ENCODE measurements around the gene TMA16.
A peak's percentile ranks its signal among the peaks of the same experiment; 100 is the strongest.

The TMA16 gene

DNA sequence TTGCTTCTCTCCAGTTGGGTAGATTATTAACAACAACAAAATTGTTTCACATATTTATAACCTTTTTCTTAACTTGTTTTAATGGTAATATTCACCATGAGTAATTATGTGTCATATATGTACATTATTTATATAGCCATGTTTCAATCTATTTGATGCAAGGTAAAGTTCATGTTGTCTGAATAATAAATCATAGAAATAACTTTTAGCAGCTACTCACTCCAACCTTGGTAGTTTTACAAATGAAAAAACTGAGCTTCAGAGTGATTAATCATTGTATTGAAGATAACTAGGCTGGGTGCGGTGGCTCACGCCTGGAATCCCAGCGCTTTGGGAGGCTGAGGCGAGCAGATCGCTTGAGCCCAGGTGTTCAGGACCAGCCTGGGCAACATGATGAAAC lies 46.0 kb downstream of the TMA16 start:
- Mint-ChIP-seq H3K27me3 (no peaks in the 10 kb centered on the region), H3K27ac (no peak overlapping the region), H3K36me3 (no peaks in the 10 kb centered on the region), H3K4me3 (no peak overlapping the region), H3K4me1 (no peaks in the 10 kb centered on the region), H3K9me3 (no peaks in the 10 kb centered on the region)

DNA sequence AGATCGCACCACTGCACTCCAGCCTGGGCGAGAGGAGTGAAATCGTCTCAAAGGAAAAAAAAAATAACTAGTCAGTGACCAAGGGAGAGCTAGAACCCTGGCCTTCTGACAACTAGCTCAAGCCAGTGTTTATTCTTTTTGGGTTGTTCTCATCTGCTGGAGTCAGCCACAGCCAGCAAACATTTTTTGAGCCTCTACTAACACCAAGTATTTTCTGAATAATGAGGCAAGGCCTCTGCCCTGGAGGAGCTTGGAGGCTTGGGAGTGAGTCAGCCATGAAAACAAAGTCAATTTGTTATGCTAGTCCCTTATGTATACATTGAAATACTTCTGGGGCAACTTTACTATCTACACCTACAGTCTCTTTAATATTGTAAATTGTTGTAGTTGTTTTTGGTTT lies 46.5 kb downstream of the TMA16 start:
- Mint-ChIP-seq H3K4me3 (no peak overlapping the region), H3K27ac (no peak overlapping the region), H3K4me1 (no peaks in the 10 kb centered on the region), H3K27me3 (no peaks in the 10 kb centered on the region), H3K36me3 (no peaks in the 10 kb centered on the region), H3K9me3 (no peaks in the 10 kb centered on the region)

DNA sequence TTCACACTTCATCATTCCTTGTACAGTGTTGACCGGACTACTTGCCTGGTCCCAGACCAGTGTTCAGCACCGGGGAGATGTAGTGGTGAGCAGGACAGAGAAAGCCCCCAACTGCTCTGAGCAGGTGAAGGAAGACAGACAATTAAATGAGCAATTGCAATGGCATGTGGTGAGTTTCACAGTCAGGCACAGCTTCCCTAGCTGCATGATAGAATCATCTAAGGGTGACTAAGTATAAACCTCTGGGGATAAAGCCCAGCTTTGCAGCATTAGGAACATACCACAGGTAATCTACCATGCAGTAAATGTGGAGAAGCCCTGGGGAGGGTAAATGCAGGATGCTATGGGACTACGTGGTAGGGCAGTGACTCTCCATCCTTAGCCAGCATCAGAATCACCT lies 47.8 kb downstream of the TMA16 start:
- H3K4me1 Mint-ChIP-seq: no peaks in the 10 kb centered on the region
- no peaks in the 10 kb centered on the region for H3K9me3 Mint-ChIP-seq
- no peak overlapping the region for H3K27ac Mint-ChIP-seq
- H3K4me3 Mint-ChIP-seq: no peak overlapping the region
- no peaks in the 10 kb centered on the region for H3K27me3 Mint-ChIP-seq
- H3K36me3 Mint-ChIP-seq: no peaks in the 10 kb centered on the region

DNA sequence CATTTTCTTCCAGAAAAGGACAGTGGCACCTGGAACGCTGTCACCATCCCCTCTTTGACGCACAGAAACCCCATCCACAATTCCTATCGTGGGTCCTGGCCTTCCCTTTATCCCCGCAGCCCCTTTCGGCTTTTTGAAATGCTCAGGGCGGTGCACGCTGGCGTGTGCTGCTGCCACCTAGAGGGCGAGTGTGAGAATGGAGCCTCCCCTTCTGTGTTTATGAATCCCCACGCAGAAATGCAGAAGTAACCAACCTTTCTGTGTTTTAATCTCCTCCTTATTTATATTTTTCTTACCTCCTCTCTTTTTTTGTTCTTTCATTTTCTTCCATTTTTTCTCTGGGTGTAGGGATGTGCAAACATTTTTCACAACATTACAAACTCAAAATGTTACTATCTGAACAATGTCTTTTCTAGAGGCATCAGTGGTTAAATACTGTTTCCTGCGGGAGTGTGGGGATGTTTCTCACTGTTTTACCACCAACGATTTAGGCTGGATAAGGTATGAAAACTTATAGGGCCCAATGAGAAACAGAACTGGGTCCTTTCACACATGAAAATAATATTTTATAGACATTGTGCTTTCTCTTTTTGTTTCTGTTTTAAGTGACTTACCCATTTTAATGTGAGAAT lies 50.0 kb downstream of the TMA16 start:
- peaks cover 10% of the 10 kb centered on the region for H3K4me1 Mint-ChIP-seq
- H3K36me3 Mint-ChIP-seq: no peaks in the 10 kb centered on the region
- H3K4me3 Mint-ChIP-seq: no peak overlapping the region
- no peaks in the 10 kb centered on the region for H3K9me3 Mint-ChIP-seq
- no peak overlapping the region for H3K27ac Mint-ChIP-seq
- no peaks in the 10 kb centered on the region for H3K27me3 Mint-ChIP-seq

DNA sequence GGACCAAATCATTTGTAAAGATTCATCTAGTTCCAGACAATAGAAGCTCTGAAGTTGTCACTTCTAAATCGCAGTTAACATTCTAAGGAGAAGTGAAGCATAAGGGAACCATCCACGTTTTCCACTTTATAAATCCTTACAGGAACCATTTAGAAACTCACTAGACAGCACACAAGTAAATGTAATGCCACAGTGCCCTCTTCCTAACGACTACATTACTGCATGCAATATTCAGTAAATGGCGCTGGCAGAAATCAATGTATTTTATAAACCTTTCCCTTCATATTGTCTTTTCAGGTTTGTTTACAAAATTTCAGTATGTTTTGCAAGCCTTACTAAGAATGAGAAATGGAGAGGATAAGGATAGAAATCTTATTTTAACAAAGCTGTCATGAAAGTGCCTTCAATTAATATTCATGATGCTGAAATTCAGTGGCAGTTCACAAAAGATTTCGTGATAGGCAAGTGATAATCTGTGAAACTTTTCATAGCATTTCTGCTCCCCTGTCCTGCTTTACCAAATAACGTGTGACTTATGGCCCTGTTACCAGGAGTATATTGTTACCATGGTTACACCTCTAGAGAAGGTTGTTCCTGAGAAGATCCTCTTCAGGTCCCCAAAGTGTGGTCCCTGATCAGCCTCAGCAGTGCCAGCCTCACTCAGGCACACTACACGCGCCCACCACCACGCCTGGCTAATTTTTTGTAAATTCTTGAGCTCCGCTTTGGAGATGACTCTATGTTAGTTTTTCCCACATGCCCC lies 54.2 kb downstream of the TMA16 start:
- Mint-ChIP-seq H3K27me3 (no peaks in the 10 kb centered on the region), H3K4me3 (peak overlapping the region; percentile 42), H3K27ac (no peak overlapping the region), H3K36me3 (no peaks in the 10 kb centered on the region), H3K4me1 (peaks cover 18% of the 10 kb centered on the region), H3K9me3 (no peaks in the 10 kb centered on the region)

DNA sequence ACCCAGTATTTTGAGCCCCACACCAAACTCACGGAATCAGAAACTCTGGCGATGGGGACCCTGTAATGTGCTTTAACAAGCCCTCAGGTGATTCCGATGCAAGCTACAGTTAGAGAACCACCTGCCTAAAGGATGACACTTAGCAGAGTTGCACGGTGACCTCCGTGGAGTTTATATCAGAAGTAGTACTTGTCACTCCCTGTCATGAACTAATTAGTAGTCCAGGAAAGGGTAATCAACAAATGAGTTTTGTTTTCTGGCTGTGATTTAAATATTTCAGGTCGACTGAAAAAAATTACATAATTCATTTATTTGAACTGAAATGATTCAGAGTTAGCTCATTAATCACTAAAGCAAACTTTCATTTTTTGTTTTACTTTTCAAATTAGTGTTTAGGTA lies 56.4 kb downstream of the TMA16 start:
- Mint-ChIP-seq H3K9me3 (no peaks in the 10 kb centered on the region), H3K27ac (no peak overlapping the region), H3K4me1 (peaks cover 30% of the 10 kb centered on the region), H3K4me3 (no peak overlapping the region), H3K36me3 (no peaks in the 10 kb centered on the region), H3K27me3 (no peaks in the 10 kb centered on the region)

DNA sequence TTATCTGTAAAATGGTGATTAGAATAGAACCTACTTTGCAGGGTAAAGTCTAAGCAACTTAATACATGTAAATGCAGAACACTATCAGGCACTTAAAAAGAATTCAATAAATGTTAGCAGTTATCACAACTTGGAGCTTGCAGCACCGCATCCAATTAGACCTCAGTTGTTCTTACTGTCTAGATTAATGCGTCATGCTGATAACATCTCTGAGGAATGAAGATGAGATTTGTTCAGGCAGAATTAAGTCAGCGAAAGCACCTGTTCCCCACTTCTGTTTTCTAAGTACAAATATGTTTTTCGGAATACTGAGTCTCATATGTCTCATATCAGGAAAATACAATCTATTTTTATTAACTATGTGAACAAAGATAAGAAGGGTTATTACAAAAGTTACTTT lies 58.7 kb downstream of the TMA16 start:
- Mint-ChIP-seq H3K4me1 (peaks cover 48% of the 10 kb centered on the region), H3K9me3 (no peaks in the 10 kb centered on the region), H3K4me3 (no peak overlapping the region), H3K27ac (no peak overlapping the region), H3K27me3 (no peaks in the 10 kb centered on the region), H3K36me3 (no peaks in the 10 kb centered on the region)

DNA sequence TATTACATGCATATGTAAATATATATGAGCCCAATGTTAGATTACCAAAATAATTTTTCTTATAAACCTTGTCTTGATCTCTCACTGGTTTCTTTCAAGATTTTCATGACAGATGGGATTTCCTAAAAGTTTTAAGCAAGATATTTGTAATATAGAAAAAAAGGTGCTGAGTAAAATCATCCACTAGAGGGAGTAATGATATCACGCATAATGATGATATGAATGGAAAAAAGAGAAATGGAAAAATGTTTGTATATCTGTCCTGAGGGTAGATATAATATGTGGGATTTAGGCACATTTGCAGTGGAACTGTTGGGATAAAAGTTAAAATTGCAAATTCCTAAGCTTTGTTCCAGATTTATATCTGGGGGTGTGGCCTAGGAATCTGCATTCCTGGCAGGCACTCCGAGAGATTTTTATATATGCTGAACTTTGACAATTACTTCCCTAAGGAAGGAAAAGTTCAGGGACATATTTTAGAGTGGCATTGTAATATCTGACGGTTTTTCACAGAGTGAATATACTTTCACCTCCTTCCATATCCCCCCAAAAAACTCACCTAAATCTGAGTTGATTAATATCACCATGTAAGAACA lies 60.5 kb downstream of the TMA16 start:
- no peak overlapping the region for H3K27ac Mint-ChIP-seq
- H3K4me1 Mint-ChIP-seq: peaks cover 54% of the 10 kb centered on the region
- H3K27me3 Mint-ChIP-seq: no peaks in the 10 kb centered on the region
- H3K9me3 Mint-ChIP-seq: no peaks in the 10 kb centered on the region
- H3K36me3 Mint-ChIP-seq: peaks cover under 1% of the 10 kb centered on the region
- no peak overlapping the region for H3K4me3 Mint-ChIP-seq

DNA sequence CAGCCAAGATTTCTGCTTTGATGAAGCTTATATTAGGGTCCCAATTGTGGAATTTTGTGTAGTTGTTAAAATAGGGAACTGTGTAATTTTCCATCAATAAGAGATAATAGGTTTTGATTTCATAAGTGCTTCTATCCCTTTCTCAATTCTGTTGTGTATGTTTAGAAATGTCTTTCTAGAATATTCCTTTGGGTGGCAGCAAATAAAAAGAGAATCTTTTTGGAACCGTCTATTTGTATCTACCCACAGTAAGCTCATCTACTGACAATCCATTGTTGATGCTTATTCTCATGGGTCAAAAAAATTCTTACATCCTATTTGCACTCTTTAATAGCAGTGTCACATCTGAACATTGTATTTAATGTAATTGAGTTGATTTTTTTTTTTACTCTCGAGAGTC lies 61.7 kb downstream of the TMA16 start:
- Mint-ChIP-seq H3K27me3 (no peaks in the 10 kb centered on the region), H3K27ac (no peak overlapping the region), H3K4me1 (peaks cover 52% of the 10 kb centered on the region), H3K36me3 (peaks cover 3% of the 10 kb centered on the region), H3K4me3 (no peak overlapping the region), H3K9me3 (no peaks in the 10 kb centered on the region)

DNA sequence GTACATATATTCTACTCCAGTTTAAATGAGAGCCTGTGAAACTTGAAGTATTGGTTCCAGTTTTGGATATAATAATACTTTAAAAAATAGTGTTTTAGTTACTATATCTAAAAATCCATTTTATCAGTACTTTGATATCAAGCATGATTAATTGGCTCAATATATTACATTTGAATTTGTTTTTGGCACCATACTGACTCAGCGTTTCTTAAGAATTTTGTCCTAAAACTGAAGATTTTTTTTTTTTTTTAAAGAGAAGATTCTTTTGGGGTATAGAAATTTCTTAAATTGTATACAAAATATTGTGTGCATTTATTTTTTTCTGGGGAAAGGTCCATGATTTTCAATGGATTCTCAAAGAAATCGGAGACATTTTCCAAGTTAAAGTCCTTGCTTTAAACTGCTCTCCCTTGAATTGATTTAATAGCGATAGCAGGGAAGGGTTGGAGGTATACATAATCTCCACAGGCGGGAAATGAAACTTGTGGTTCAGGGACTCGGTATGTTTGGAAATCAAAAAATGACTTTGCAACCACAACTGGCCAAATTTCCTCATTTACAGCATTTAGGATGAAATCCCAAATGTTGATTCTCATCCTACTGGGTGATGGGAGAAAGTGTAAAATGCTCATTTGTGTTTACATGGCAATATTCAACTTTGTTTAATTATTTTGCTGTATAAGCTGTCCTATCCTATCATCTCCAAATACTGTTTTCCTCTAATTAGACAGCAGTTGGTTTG lies 62.3 kb downstream of the TMA16 start:
- H3K9me3 Mint-ChIP-seq: no peaks in the 10 kb centered on the region
- H3K36me3 Mint-ChIP-seq: peaks cover 3% of the 10 kb centered on the region
- no peak overlapping the region for H3K27ac Mint-ChIP-seq
- H3K27me3 Mint-ChIP-seq: no peaks in the 10 kb centered on the region
- H3K4me1 Mint-ChIP-seq: peaks cover 52% of the 10 kb centered on the region
- no peak overlapping the region for H3K4me3 Mint-ChIP-seq

DNA sequence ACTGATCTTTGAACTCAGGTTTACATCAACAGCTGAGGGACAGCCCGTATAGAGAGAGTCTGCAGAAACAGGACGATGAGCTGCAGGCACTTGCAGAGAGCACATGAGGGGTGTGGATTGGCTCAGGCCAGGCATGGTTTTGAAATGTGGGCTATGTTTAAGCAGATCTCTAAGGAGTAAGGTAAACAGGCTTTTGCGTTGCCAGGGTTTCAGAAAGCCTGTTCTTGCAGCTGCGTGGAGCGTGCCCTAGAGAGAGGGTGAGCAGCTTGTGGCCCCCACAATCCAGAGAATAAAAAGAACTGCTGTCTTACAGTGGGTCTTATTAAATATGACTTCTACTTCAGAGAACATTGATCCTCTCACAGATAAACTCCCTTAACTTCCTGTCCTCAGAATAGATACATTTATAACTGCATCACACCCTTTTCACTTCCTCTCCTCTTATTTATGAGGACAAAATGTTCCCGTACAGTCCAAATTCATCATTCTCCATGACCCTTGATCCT lies 64.1 kb downstream of the TMA16 start:
- H3K4me3 Mint-ChIP-seq: peak overlapping the region; percentile 71
- H3K36me3 Mint-ChIP-seq: peaks cover 6% of the 10 kb centered on the region
- peak overlapping the region; percentile 73 for H3K27ac Mint-ChIP-seq
- no peaks in the 10 kb centered on the region for H3K27me3 Mint-ChIP-seq
- no peaks in the 10 kb centered on the region for H3K9me3 Mint-ChIP-seq
- peaks cover 56% of the 10 kb centered on the region for H3K4me1 Mint-ChIP-seq

DNA sequence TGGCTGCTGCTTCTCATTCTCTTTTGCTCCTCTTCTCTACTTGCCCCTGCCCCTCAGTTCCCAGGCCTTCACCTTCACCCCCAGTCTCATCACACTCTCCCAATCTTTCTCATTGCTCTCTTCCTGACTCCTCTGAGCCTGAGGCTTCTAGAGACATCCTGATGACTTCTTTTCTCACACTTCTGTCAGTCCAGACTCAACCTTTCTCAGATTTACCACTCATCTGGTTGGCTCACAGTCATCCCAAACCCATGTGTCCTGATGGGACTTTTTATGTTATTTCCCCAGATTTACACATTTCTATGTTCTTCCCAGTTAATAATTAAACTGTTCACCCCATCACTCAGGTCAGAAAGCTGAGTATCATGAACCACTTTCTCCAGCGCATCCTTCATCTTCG lies 68.0 kb downstream of the TMA16 start:
- Mint-ChIP-seq H3K4me1 (peaks cover 44% of the 10 kb centered on the region), H3K4me3 (no peak overlapping the region), H3K9me3 (no peaks in the 10 kb centered on the region), H3K27me3 (no peaks in the 10 kb centered on the region), H3K27ac (no peak overlapping the region), H3K36me3 (peaks cover 6% of the 10 kb centered on the region)

DNA sequence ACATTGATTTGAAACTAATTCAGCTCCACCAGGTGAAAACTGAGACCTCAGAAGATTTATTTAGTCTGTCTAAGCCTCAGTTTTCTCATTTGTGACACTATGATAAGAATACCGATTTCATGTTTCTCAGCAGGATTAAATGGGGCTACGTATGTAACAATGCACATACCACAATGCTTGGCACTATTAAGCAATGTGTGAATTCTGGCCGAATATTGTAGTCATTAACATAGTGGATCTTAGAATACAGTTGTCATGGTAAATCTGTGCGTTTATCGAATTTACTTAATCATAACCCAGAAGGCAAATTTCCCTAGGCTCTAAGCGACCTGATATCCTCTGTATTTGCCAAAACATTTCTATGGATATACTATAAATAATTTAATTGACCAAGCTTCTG lies 69.1 kb downstream of the TMA16 start:
- no peak overlapping the region for H3K4me3 Mint-ChIP-seq
- H3K27ac Mint-ChIP-seq: no peak overlapping the region
- no peaks in the 10 kb centered on the region for H3K9me3 Mint-ChIP-seq
- H3K36me3 Mint-ChIP-seq: peaks cover 6% of the 10 kb centered on the region
- H3K4me1 Mint-ChIP-seq: peaks cover 33% of the 10 kb centered on the region
- no peaks in the 10 kb centered on the region for H3K27me3 Mint-ChIP-seq

DNA sequence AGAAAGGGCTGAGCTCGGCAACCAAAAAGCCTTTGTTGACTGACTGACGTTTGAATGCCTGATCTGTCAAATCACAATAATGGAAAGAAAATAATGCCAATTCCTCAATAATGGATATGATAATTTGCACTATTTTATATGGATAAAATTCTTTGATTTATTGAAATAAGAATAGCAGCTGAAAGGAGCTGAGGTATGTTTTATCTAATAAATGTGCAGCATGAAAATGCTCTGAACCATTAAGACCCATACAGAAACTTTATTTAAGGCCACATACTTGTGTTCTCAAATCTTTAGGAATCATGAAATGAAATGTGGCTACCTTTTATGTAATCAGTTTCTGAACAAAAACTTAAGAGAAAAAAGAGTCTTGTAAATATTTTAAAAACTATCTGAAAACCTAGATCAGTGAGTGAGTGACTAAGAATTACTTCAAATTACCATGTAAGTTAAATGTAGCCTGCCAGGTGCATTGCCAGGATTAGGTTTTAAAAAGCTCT lies 69.8 kb downstream of the TMA16 start:
- H3K27me3 Mint-ChIP-seq: no peaks in the 10 kb centered on the region
- H3K4me1 Mint-ChIP-seq: peaks cover 26% of the 10 kb centered on the region
- H3K4me3 Mint-ChIP-seq: no peak overlapping the region
- no peak overlapping the region for H3K27ac Mint-ChIP-seq
- no peaks in the 10 kb centered on the region for H3K9me3 Mint-ChIP-seq
- H3K36me3 Mint-ChIP-seq: peaks cover 6% of the 10 kb centered on the region

DNA sequence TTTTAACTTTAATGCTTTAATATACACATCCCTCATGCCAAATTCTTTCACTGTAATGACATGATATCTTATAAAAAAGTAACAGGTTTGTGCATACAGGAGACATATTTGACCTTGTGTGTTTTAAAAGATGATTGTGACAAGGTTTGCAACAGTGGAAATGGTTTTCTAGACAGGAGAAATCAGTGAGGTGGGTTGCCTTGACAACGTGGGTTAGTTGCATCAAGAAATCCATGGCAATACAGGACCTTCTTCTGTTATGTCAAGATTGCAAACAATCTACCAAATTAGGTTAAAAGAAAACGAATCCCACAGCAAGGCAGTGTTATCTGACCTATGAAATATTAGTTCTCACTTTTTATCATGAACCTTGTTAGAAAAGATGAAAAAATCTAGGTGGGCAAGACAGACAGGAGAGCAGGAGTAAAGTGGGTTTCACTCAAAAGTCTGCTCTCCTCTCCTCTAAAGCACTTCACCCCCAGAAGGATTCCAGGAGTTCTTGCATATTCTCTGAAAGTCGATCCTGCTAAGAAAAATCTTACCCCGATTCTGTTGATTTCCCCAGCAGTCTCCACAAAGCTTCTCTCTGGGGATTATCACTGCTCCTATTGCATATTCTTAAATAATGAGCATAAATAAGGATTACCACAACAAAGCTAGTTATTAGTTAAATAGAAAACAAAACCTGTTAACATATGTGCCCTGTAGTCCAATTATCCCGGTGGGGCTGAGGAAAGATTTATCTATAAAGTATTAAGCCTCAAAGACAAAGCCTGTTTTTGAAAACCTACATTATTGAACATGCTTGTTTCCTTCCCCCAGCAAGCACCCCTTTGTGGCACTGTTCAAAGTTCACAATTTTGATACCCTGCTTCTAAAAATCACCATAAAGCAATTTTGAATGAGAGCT lies 71.0 kb downstream of the TMA16 start:
- H3K4me3 Mint-ChIP-seq: no peak overlapping the region
- H3K36me3 Mint-ChIP-seq: peaks cover 3% of the 10 kb centered on the region
- no peaks in the 10 kb centered on the region for H3K27me3 Mint-ChIP-seq
- no peaks in the 10 kb centered on the region for H3K9me3 Mint-ChIP-seq
- peaks cover 15% of the 10 kb centered on the region for H3K4me1 Mint-ChIP-seq
- H3K27ac Mint-ChIP-seq: no peak overlapping the region

Data from activated naive CD4-positive, alpha-beta T cell treated with anti-CD3 and anti-CD28 coated beads, Interleukin-2, amount 50 U/mL, for 24 hours (primary cell).